KOPT-K1 (cell line): ENCODE results near the gene CACNA1S.
A peak's percentile ranks its signal among the peaks of the same experiment; 100 is the strongest.

ENCODE experiments used
- H3K27ac ChIP-seq: fragments of 200-600 bp; sonication (generic); 2 replicates; pipeline ENCODE4 v1.5.1; 2016; ENCODE audit warnings: antibody characterized with exemption, mild to moderate bottlenecking, low read depth, low read length; ENCODE audit not compliant: poor library complexity, severe bottlenecking
- H3K36me3 ChIP-seq: fragments of 200-600 bp; sonication (generic); 2 replicates; pipeline ENCODE4 v1.5.1; 2017; ENCODE audit warnings: antibody characterized with exemption, mild to moderate bottlenecking, low read length, moderate library complexity; ENCODE audit not compliant: insufficient read depth
- H3K9me3 ChIP-seq: fragments of 200-600 bp; sonication (generic); 2 replicates; pipeline ENCODE4 v1.5.1; 2017; ENCODE audit warnings: antibody characterized with exemption, low read length, mild to moderate bottlenecking; ENCODE audit not compliant: insufficient read depth, poor library complexity, severe bottlenecking

CACNA1S gene

DNA sequence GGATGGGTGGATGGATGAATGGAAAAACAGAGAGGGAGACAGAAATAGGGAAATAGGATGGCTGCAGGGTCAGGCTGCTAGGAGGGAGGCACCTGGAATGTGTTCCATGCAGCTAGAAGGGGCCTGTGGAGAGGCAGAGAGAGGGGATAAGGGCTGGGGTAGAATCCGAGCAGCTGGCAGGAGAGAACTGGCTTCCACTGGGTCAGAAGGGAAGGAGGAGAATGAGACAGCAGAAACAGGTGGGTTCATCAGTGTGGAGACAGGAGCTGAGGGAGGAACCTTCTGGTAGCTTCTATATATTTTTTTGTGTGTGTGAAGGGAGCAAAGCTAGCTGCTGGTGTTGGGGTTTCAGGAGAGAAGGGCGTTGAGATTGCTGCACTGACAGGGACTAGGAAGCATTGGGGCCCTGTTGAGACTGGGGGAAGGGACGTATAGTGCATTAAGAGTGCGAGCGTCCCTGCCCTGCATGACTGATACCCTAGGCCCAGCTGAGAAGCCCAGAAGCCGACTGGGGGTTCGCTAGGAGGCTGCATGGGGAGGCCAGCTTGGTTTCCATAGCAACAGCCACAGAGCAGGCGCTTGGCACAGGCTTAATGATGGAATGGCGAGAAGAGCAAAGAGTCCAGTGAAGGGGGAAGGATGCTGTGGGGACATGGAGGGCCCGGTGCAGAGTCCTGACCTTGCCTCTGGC is 73.9 kb downstream of the CACNA1S start:
- H3K27ac ChIP-seq = no peak overlapping the region
- no peaks in the 10 kb centered on the region for H3K9me3 ChIP-seq
- H3K36me3 ChIP-seq = no peaks in the 10 kb centered on the region

DNA sequence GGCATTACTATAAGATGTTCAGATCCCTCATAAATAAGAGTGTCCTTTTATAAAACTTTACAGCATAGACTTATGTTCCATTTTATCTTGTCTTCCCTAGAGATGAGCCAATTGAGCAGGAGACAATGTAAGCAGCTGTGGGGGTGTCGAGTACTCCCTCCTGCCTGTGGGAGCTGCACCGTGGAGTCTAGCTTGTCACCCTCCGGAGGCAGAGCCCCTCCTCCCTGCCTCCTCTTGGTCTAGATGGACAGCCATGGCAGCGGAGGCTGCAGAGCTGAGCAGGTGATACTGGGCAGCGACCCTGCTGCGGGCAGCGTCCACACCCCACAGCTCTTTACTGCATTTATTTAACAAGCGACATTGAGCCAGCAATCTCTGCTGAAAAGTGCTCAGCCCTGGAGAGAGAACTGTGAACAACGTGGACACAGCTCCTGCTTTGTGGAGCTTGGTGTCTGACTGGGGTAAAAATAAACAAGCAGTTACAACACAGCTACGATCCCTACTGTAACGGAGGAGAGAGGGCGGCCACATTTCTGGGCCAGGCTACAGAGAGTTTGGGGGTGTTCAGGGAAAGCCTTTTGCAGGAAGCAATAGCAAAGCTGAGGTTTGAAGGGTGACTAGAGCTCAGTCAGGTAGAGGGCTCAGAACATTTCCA is 75.9 kb downstream of the CACNA1S start:
- no peaks in the 10 kb centered on the region for H3K36me3 ChIP-seq
- no peaks in the 10 kb centered on the region for H3K9me3 ChIP-seq
- H3K27ac ChIP-seq = no peak overlapping the region

DNA sequence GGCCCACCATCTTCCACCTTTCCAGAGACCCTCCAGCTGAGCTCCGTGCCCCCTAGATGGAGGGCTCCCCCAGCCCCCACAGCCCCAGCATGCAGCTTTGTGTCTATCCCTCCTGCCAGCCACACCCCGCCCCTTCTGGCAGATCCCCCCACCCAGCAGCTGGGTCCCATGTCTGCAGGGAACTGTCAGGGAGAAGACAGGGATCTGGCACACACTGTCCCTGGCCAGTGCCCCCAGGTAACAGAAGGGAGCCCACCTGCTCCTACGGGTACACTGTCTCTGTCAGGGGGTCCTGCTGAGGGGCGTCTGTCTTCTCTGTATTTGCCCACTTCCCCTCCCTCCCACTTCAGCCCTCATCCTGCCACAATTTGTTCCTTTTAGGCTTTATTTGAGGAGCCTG is 77.6 kb downstream of the CACNA1S start:
- H3K27ac ChIP-seq = no peak overlapping the region
- H3K9me3 ChIP-seq = no peaks in the 10 kb centered on the region
- no peaks in the 10 kb centered on the region for H3K36me3 ChIP-seq

GRCh38 chr1:201032408-201032807 is 79.8 kb downstream of the CACNA1S start:
- Histone ChIP-seq H3K9me3 (no peaks in the 10 kb centered on the region), H3K27ac (no peak overlapping the region), H3K36me3 (no peaks in the 10 kb centered on the region)

DNA sequence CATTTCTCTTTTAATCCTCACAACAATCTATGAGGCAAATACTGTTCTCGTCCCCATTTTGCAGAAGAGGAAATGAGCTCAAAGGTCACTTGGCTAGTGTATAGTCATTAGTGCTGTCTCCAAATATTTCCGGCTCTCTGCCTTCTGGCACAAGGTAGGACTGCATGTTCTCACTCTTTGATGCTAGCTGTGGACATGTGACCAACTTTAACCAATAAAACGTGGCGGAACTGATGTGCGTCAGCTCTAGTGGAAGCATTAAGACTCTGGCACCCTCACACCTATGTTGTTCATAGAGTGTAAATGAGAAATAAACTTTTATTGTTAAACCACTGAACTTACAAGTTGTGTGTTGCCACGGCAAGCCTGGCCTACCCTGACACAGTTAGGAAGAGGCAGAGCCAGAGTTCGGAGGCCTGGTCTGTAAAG is 83.8 kb downstream of the CACNA1S start:
- no peaks in the 10 kb centered on the region for H3K9me3 ChIP-seq
- H3K27ac ChIP-seq = no peak overlapping the region
- no peaks in the 10 kb centered on the region for H3K36me3 ChIP-seq

- Histone ChIP-seq H3K9me3 (no peaks in the 10 kb centered on the region), H3K27ac (no peak overlapping the region), H3K36me3 (no peaks in the 10 kb centered on the region)
These were observed 85.4 kb downstream of the CACNA1S start for GRCh38 chr1:201026836-201027235.

DNA sequence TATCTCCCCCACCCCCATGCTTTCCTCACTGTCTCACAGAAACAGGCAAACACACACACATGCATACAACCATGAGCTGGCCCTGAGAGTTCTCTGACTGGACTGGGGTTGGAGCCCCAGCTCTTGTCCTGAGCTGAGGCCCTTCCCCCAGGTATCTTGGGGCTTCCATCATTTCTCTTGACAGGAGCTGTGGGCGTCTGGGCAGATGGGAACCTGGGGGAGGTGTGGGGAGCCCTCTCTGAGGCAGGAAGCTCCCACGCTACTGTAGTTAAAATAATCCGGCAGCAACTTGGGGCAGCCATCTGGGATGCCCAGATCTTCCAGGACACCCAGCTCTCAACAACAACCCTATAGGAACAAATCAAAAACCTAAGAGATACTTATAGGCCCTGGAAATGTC is 86.0 kb downstream of the CACNA1S start:
- Histone ChIP-seq H3K36me3 (no peaks in the 10 kb centered on the region), H3K27ac (no peak overlapping the region), H3K9me3 (no peaks in the 10 kb centered on the region)

DNA sequence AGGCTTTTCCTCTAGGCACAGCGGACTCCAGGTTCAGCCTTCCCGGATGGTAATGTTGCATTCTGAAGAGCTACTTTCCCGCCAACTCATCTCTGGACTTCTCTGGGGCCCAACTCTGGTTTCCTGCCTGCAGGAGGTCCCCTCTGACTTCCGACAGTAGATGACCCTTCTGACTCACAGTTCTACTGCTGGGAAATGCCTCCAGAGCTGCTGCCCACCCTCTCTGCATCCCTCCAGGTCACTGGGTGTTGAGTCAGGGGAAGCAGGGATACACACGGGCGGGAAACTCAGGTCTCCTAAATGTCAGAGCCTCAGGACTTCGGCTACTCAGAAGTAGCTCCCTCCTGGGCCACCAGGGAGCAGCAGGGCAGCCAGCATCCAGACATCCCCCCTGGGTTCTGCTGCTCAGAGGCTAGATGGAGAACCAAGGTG is 86.6 kb downstream of the CACNA1S start:
- Histone ChIP-seq H3K27ac (no peak overlapping the region), H3K36me3 (no peaks in the 10 kb centered on the region), H3K9me3 (no peaks in the 10 kb centered on the region)

DNA sequence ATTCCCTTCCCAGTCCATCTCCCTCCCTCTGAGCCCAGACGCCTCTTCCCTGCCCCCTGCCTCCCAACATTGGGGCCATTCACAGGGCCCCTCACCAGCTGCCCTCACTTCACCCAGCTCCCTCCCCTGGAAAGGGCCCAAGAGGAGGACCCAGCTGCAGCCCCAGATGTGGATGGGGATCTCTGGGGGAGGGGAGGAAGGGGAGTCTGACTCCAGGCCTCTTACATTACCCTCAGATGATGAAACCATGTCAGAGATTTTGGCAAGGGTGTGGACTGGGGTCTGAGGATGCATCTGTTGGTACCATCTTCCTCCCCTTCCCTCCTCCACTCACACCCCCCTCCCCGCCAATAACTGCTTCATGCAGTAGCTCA is 87.6 kb downstream of the CACNA1S start:
- no peaks in the 10 kb centered on the region for H3K36me3 ChIP-seq
- H3K27ac ChIP-seq = no peak overlapping the region
- H3K9me3 ChIP-seq = no peaks in the 10 kb centered on the region

DNA sequence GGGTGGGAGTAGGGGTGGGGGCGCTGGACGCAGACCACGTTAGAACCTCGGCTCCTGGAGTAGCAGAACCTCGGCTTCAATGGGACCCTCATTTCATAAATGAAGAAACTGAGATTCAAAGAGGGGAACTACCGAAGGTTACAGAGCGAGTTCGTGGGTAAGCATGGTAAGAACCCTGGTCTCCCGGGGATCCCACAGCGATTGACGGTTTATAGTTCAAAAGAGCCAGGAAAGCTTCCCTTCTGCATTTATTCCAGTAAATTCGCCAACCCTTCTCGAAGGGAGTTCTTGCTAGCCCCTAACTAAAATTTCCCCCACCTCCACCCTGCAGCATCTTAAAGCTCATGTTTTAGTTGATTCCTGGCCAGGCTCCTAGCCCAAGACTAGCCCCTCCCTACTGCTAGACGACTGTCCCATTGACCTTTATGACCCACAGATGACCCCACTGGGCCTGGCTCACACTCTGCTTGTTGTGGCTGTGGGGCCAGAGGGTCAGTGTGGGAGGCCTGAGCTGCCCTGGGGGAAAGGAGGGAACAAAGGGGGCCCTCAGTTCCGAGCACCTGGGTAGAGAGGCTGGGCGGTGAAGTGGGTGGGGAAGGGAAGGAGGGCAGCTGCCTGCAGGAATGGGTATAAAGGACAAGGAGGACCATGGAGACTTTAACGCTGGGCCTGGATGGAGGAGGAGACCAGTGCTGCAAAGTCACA is 88.2 kb downstream of the CACNA1S start:
- H3K27ac ChIP-seq = no peak overlapping the region
- no peaks in the 10 kb centered on the region for H3K36me3 ChIP-seq
- no peaks in the 10 kb centered on the region for H3K9me3 ChIP-seq

- Histone ChIP-seq H3K27ac (peak within 1 kb of the TSS; percentile 90), H3K9me3 (no peaks in the 10 kb centered on the region), H3K36me3 (no peaks in the 10 kb centered on the region)
These were observed 88.7 kb downstream of the CACNA1S start, which contains the start of gene KIF21B for GRCh38 chr1:201023517-201023902. Gene KIF21B, minus strand, starts transcription at chr1:201023714. Its CDS starts 331 bp downstream, at chr1:201023383.

GRCh38 chr1:201022820-201023516 is 89.3 kb downstream of the CACNA1S start:
- Histone ChIP-seq H3K9me3 (no peaks in the 10 kb centered on the region), H3K36me3 (no peaks in the 10 kb centered on the region), H3K27ac (peak overlapping the region; percentile 90)

- H3K27ac ChIP-seq = peak overlapping the region; percentile 90
- no peaks in the 10 kb centered on the region for H3K9me3 ChIP-seq
- no peaks in the 10 kb centered on the region for H3K36me3 ChIP-seq
These were observed 89.8 kb downstream of the CACNA1S start for GRCh38 chr1:201022493-201022819.

GRCh38 chr1:201021630-201022492 is 90.4 kb downstream of the CACNA1S start:
- Histone ChIP-seq H3K27ac (peak overlapping the region; percentile 90), H3K9me3 (no peaks in the 10 kb centered on the region), H3K36me3 (no peaks in the 10 kb centered on the region)
